LNCaP clone FGC (cell line): ENCODE measurements around the gene TTC1.
"Not testable (repeated sequence)": the region's sequence is repeated elsewhere in the genome, so short reads cannot be mapped to it uniquely, and the experiment has no call there.

Source experiments
- DNase-seq: peaks from one replicate; pipeline ENCODE4 v3.0.0-alpha.2; 2011; ENCODE audit warnings: low read depth
- H3K4me3 ChIP-seq: 2 replicates; pipeline ENCODE4 v1.5.1; 2011; ENCODE audit warnings: mild to moderate bottlenecking, low read depth, low read length, control low read depth
- CTCF ChIP-seq: IDR thresholded peaks from 2 replicates; pipeline ENCODE4 v1.5.1; 2012; ENCODE audit warnings: mild to moderate bottlenecking; ENCODE audit not compliant: control insufficient read depth, insufficient read depth; ENCODE audit errors: extremely low read depth

Gene TTC1

GRCh38 chr5:160054047-160054446 is 45.1 kb downstream of the TTC1 start:
- H3K4me3 ChIP-seq, result no peak overlapping the region
- no peak for DNase-seq
- TF ChIP-seq CTCF, result no peak

GRCh38 chr5:160054831-160055230 is 45.9 kb downstream of the TTC1 start:
- no peak for DNase-seq
- no peak overlapping the region for H3K4me3 ChIP-seq
- TF ChIP-seq CTCF, result no peak

DNA sequence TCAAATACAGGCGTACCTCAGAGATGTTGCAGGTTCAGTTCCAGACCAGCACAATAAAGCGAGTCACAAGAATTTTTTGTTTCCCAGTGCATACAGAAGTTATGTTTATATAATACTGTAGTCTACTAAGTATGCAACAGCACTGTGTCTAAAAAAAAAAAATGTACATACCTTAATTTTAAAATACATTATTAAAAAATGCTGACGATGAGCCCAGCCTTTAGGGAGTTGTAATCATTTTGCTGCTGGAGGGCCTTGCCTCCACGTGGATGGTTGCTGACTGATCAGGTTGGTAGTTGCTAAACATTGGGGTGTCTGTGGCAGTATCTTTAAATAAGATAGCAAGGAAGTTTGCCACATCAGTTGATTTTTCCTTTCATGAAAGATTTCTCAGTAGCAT is 48.3 kb downstream of the TTC1 start:
- H3K4me3 ChIP-seq, result no peak overlapping the region
- DNase-seq, result no peak
- TF ChIP-seq CTCF, result no peak

DNA sequence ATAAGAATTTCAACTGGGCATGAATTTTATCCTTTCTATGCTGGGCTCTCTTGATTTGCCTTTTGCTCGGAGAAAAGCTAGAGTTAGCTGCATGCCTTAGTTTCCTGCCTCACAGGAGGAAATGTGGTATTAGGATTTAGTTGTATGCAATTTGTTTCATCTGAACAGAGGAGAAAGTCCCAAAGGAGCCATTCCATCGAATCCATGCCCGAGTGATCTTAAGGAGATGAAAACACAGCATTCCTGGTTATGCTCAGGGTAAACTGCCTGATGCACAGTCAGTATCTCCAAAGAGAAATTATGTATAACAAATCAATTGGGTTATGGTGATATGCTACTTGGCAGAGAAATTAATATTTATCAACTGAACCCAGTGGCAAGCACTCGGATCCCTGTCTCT is 51.1 kb downstream of the TTC1 start:
- no peak overlapping the region for H3K4me3 ChIP-seq
- no peak for TF ChIP-seq CTCF
- no peak for DNase-seq

- no peak overlapping the region for H3K4me3 ChIP-seq
- DNase-seq, result no peak
- no peak for TF ChIP-seq CTCF
These were observed 52.8 kb downstream of the TTC1 start for GRCh38 chr5:160061770-160062169.

DNA sequence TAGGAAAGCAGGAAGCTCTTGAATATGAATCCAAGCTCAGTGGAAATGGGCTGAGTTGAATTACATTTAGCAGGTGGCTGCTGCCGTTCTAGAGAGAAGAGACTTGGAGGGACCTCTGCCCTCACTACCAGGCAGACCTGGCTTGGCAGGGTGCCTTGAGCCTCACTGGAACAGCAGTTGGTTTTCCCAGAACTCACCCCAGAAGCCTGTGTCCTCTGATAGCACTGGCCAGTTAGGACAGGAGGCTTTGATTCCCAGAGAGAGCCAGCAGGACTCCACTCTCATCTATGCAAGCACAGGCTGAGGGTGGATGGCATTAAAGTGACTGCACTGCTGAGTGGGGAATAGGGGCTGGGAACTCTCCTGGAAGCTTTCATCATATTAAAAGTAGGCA is 55.5 kb downstream of the TTC1 start:
- no peak for TF ChIP-seq CTCF
- H3K4me3 ChIP-seq, result no peak overlapping the region
- no peak for DNase-seq

DNA sequence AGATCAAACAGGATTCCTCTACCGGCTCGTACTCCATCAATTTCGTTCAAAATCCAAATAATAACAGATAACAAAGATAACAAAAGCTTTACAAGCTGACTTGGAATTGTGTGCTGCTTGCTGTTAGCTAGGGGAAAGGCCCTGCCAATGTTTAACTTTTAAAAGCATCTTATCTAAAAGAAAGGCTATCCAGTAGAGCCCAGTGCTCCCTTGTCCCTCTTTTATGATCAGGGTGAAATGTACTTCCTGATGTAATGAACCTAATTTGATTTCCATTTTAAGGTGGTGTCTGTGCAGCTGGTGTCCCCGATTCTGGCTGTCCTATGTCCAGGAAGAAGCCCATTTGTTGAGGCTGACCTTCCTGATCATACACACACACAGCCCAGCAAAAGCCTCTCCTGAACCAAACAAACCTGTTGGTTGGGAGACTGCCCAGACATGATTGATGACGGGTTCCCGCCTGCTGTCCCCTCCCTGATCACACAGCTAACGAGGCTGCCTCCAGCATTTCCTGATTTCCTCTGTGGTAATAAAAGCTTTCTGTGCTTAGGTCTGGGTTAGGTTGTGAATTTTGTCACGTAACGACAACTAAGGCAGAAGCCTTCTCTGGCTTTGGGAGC is 56.2 kb downstream of the TTC1 start:
- peak overlapping the region; percentile 13; the same call in 1 of the 2 replicates for H3K4me3 ChIP-seq
- TF ChIP-seq CTCF, result no peak
- peak; percentile 90 for DNase-seq

DNA sequence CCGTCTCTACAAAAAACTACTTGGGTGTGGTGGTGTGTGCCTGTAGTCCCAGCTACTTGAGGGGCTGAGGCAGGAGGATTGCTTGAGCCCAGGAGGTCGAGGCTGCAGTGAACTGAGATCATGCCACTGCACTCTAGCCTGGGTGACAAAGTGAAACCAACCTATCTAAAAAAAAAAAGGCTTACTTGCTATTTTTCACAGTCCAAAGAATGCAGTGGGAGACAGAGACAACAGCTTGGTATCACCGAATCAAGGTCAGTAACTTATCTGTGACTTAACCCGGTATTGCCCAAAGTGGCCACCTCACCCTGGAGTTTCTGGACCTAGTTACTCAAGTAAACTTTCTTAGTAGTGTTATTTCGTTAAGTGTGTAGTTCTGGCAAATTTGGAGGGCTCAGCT is 60.2 kb downstream of the TTC1 start:
- DNase-seq, H3K4me3 ChIP-seq: not testable (repeated sequence)
